GM06990 (cell line): ENCODE data around the gene SURF6.
"Not testable (repeated sequence)": the region's sequence is repeated elsewhere in the genome, so short reads cannot be mapped to it uniquely, and the experiment has no call there.

Experiments used
- DNase-seq: peaks from one replicate; pipeline ENCODE4 v3.0.0-alpha.2; 2011; ENCODE audit not compliant: insufficient read length; ENCODE audit errors: extremely low read depth
- H3K27me3 ChIP-seq: replicated peaks from 2 replicates; pipeline ENCODE4 v1.6.0; 2011; ENCODE audit warnings: low read length; ENCODE audit not compliant: control insufficient read depth, insufficient read depth
- H3K36me3 ChIP-seq: 2 replicates; pipeline ENCODE4 v1.5.1; 2011; ENCODE audit warnings: low read length; ENCODE audit not compliant: control insufficient read depth, insufficient read depth
- H3K4me3 ChIP-seq: replicated peaks from 2 replicates; pipeline ENCODE4 v1.5.1; 2011; ENCODE audit warnings: low read depth, mild to moderate bottlenecking, control low read depth, low read length
- CTCF ChIP-seq: IDR thresholded peaks from 2 replicates; pipeline ENCODE4 v1.5.1; 2011; ENCODE audit warnings: low read length, control low read depth, mild to moderate bottlenecking, inconsistent platforms; ENCODE audit not compliant: insufficient read depth, poor library complexity, severe bottlenecking

The SURF6 gene

GRCh38 chr9:133323991-133324703 lies 11.8 kb downstream of the SURF6 start:
- TF ChIP-seq CTCF = no peak
- no peaks in the 10 kb centered on the region; the same call in 1 of the 2 replicates for H3K27me3 ChIP-seq
- H3K36me3 ChIP-seq = no peaks in the 10 kb centered on the region
- DNase-seq = no peak
- H3K4me3 ChIP-seq = no peak overlapping the region

- no peaks in the 10 kb centered on the region for H3K36me3 ChIP-seq
- no peak for TF ChIP-seq CTCF
- no peaks in the 10 kb centered on the region; the same call in 1 of the 2 replicates for H3K27me3 ChIP-seq
- no peak for DNase-seq
- H3K4me3 ChIP-seq = no peak overlapping the region
Observed at GRCh38 chr9:133323211-133323610, 12.8 kb downstream of the SURF6 start.

GRCh38 chr9:133322701-133323100 lies 13.3 kb downstream of the SURF6 start:
- no peak for DNase-seq
- Histone ChIP-seq H3K4me3 (no peak overlapping the region), H3K27me3 (no peaks in the 10 kb centered on the region; the same call in 1 of the 2 replicates), H3K36me3 (no peaks in the 10 kb centered on the region)
- no peak for TF ChIP-seq CTCF

- H3K27me3 ChIP-seq = no peaks in the 10 kb centered on the region; the same call in 1 of the 2 replicates
- no peak overlapping the region for H3K4me3 ChIP-seq
- TF ChIP-seq CTCF = no peak
- no peak for DNase-seq
- no peaks in the 10 kb centered on the region for H3K36me3 ChIP-seq
Observed at GRCh38 chr9:133321411-133321935, 14.5 kb downstream of the SURF6 start.

- Histone ChIP-seq H3K27me3 (no peaks in the 10 kb centered on the region; the same call in 1 of the 2 replicates), H3K4me3 (no peak overlapping the region), H3K36me3 (no peaks in the 10 kb centered on the region)
- no peak for DNase-seq
- TF ChIP-seq CTCF = no peak
Observed at GRCh38 chr9:133320421-133320881, 15.5 kb downstream of the SURF6 start.

- H3K36me3 ChIP-seq, DNase-seq, H3K27me3 ChIP-seq, H3K4me3 ChIP-seq: not testable (repeated sequence)
Observed at GRCh38 chr9:133317551-133317950, 18.4 kb downstream of the SURF6 start.
